ENCODE results near the gene KLC1.

Gene KLC1

GRCh38 chr14:103694572-103695026 is 65.6 kb downstream of the KLC1 start:
- no peak for DNase-seq

- no peak for DNase-seq
Measured at GRCh38 chr14:103695296-103696069, 66.5 kb downstream of the KLC1 start.

DNA sequence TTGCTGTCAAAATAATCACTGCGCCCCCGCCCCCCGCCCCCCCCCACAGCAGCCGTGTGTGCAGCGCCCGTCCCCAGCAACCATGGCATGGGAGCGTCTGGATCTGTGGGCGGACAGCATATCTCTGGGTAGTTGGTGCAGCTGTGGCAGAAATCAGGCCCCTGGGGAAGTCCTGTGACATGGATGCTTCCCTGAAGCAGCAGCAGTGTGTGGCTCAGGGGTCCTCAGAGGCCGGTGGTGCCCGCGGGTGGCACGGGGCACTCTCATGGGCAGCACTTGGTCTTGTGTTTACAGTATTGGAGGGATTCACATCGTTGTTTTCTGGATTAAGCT is 67.0 kb downstream of the KLC1 start:
- no peak for DNase-seq

- DNase-seq: no peak
Measured at GRCh38 chr14:103696466-103697071, 67.6 kb downstream of the KLC1 start.

- DNase-seq: no peak
Measured at GRCh38 chr14:103697206-103697602, 68.2 kb downstream of the KLC1 start.

GRCh38 chr14:103697603-103698379 is 68.8 kb downstream of the KLC1 start:
- DNase-seq: no peak

DNA sequence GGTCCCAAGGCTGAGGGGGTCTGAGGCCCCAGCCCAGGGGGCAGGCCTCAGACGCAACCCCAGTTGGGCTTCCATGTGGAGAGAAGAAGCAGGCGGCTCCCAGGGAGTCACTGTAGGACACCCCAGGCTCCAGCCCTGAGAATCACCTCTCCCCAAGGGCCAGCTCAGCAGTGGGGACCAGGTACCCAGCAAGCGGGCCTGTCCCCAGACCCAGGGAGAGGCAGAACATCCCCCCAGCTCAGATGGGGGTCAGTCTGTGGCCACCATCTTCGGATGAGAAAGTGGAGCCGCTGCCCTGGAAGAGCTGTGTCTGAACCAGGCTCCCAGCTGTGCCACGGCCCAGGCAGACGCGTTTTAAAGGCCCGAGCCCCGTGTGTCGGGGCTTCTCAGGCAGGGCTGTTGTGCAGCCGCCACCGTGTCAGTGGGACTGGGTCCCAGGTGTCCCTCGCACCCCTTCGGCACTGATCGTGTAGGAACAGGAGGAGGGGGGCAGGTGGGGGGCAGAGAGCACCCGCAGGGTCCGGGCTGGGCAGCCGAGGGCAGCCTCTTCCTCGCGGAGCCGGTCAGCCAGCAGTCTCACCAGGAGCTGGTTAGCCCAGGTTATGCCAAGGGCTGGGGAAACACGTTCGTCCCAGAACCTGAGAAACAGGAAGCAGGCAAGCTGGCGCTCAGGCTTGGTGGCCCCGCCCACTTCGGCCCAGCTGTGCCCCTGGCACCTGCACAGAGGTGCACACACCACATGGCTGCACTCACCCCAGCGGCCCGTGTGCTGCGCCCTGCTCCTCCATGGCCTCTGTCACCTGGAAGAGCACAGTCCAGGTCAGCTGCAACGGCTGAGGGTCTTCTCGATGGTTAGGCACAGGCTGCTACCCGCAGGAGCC is 69.6 kb downstream of the KLC1 start:
- DNase-seq: no peak

GRCh38 chr14:103699261-103699661 is 70.2 kb downstream of the KLC1 start:
- DNase-seq: no peak

- DNase-seq: no peak
Measured at GRCh38 chr14:103699901-103700752, 71.1 kb downstream of the KLC1 start.

GRCh38 chr14:103700753-103701490 is 71.9 kb downstream of the KLC1 start:
- no peak for DNase-seq

GRCh38 chr14:103702095-103702494 is 73.1 kb downstream of the KLC1 start:
- DNase-seq: no peak

- DNase-seq: no peak
Measured at GRCh38 chr14:103702497-103703432, 73.8 kb downstream of the KLC1 start.

DNA sequence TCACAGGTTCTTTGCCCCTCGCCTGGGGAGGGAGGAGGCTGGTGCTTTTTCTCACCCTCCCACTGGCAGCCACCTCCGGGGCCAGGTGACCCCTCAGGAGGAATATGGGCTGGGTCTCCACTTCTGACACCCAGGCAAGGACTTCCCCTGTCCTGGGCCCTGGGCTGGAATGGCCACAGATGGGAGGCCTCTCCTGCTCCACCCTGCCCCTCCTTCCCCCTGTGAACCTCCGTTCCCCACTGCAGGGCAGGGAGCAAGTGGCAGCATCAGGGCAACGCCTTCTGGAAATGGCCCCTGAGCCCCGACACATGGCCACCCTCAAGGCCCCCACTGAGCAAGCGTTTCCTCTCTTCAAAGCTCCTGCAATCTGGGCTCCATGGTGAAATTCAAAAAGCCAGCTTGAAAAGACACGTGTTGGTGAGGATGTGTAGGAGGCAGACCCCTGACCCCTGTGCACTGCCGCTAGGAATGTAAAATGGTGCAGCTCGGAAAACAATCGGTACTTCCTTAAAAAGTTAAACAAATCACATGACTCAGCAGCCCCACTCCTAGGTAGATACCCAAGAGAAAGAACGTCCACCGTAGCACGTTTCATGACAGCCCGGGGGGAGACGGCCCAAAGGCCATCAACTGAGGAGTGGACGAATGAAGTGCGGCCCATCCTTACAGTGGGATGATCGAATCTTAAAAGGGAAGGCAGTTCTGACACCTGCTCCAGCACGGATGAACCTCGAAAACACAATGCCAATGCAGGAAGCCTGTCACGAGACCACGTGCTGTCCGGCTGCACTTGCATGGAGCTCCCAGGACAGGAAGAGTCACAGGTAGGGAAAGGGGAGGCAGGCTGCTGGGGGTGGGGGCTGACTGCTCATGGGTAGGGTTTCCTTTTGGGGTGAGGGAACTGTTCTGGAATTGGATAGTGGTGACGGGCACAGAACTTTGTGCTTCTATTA is 74.7 kb downstream of the KLC1 start:
- DNase-seq: no peak

DNA sequence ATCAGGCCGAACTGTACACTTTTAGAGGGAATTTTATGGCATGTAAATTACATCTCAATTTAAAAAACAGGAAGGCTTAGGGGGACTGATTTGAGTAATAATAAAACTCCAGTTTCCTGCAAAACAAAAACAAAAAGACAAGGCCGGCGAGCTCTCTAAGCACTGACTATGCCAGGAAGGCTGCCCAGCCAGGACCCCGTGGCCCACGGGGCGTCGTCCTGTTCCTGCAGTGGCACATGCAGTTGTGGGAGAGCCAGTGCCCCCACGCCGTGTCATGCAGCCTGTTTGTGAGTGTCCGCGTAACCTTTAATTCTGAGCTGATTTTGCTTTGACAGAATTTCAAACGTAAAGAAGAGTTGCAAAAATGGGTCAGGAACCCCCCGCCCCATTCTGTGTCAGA is 75.7 kb downstream of the KLC1 start:
- DNase-seq: no peak

DNA sequence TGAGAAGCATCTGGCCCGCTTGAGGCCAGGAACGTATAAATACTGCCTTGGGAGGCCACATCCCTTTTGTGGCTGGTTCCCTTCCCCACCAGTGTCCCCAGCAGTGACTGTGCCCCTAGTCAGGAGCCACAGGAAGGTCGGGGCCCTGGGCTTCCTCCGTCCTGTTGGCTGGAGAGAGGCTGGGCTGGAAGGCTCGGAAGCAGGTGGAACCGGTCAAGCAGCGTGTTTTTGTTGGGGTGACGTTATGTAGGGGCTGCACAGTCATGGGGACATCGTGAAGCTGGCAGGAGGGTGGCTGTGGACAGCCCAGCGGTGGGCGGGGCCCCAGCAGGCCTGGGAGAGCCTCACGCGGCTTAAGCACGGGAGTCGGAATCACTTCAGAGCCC is 76.1 kb downstream of the KLC1 start:
- no peak for DNase-seq

GRCh38 chr14:103705504-103706284 is 76.7 kb downstream of the KLC1 start:
- DNase-seq: no peak

GRCh38 chr14:103706551-103707328 is 77.7 kb downstream of the KLC1 start:
- no peak for DNase-seq
